ENCODE data around the gene KCNQ1OT1.

- TF ChIP-seq EP300 (IDR thresholded peaks at IDR 0.05) (no peak), CTCF (IDR thresholded peaks at IDR 0.05) (no peak), POLR2A (IDR thresholded peaks at IDR 0.05) (no peak)
These were observed 31.6 kb upstream of the KCNQ1OT1 start for GRCh38 chr11:2731130-2732125.
